ENCODE measurements around the gene ATP11A.

The ATP11A gene

DNA sequence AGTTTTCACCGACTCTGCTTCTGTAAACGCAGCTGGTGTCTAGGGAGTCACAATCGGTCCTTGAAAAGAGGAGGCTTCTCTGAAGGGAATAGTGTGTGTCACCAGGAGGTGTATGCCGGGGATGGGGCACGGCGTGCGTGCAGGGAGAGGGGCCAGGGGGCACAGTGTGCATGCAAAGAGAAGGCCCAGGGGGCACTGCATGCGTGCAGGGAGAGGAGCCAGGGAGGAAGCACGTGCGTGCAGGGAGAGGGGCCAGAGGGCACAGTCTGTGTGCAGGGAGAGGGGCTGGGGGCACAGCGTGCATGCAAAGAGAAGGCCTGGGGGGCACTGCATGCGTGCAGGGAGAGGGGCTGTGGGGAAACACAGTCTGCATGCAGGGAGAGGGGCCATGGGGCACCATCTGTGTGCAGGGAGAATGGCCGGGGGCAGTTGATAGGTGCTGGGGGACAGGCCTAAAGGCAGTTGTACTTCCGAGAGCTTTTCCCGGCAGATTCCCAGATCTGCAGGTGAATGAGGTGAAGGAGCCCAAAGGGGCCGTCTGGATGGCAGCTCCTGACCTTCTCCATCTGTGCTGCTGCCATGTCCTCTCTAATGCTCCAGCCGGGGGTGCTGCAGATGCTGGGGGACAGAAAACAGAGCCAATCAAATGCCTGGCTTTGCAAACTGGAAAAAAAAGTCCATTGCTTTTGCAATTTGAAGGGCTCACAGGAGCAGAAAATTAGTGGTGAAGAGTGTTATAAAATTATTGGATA lies 36.4 kb downstream of the ATP11A start:
- DNase-seq: no peak

DNA sequence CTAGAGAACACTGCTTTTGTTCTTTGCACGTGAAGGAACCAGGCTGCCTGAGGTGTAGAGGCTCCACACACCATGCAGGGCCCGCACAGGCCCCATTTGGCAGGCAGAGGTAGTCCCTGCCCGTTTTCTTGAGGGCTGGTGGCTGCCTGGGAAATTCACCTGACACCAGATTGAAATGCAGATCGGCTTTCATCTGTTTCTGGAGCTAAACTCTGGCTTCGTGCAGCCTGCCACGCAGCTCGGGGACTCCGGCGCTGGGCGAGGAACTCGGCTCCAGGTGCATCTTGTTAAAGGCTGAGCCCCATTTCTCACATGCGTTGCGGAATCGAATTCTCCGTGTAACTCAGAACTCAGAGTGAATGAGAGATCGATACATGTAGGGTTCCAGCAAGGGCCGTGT lies 37.7 kb downstream of the ATP11A start:
- DNase-seq: no peak

- DNase-seq: no peak
These were observed 38.7 kb downstream of the ATP11A start for GRCh38 chr13:112728375-112729126.

DNA sequence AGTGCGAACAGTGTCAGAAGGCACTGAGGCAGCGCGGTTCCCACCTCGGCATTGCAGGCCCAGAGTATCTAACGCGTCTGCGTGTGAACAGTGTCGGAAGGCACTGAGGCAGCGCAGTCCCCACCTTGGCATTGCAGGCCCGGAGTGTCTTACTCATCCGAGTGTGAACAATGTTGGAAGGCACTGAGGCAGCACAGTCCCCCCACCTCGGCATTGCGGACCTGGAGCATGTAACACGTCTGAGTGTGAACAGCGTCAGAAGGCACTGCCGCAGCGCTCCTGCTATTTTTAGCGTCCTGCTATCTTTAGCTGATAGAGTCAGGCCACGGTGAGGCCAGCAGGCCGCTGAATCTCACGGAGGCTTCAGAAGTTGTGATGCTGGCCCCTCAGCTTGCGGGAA lies 39.6 kb downstream of the ATP11A start:
- no peak for DNase-seq

GRCh38 chr13:112730157-112730671 lies 40.4 kb downstream of the ATP11A start:
- no peak for DNase-seq

DNA sequence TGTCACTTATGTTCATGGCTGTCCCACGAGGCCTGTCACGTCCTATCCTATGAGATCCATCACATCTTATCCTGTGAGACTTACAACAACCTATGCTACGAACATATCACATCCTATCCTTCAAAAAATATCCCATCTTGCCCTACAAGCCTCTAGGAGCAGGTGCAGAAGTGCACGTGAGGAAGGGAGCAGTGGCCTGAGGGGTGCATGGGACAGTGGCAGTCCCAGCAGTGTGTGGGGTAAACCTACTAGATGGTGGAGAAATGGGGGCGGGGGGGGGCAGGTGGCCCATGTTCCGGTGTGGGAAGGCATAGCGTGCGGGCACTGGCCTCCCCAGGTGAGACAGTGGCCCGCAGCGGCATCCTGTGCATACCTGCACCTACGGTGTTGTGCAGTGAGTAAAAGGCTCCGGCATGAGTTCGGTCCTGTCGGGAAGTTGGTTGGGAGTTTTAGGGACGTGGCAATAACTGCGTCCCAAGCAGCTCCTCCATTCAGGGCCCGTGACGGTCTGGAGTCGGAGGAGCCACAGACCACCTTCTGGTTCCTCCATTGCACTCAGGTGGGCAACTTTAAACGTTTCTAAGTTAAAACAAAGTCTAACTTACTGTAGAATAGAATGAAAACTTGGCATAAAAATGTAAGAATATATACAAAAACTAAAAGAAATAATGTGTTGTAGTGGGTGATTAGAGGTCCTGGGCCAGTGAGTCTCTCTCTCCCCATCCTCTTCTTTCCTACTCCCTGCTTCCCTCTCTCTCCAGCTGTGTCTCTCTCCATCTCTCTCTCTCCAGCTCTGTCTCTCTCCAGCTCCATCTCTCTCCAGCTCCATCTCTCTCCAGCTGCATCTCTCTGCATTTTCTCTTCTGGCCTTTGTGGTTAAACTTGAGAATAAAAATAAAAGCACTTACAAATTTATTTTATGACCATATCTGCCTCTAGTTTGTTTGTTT lies 42.1 kb downstream of the ATP11A start:
- DNase-seq: no peak

DNA sequence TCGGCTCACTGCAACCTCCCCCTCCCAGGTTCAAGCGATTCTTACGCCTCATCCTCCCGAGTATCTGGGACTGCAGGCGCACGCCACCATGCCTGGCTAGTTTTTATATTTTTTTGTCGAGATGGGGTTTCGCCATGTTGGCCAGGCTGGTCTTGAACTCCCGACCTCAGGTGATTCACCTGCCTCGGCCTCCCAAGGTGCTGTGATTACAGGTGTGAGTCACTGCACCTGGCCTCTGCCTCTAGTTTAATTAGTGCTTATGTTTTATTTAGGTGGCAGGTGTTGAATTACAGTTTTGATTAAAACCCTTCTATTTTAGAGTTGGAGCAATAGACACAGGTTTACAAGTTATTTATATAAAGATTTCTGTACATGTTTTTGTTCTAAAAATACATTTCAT lies 42.8 kb downstream of the ATP11A start:
- DNase-seq: no peak

GRCh38 chr13:112733112-112733511 lies 43.3 kb downstream of the ATP11A start:
- no peak for DNase-seq

GRCh38 chr13:112733661-112734379 lies 44.0 kb downstream of the ATP11A start:
- no peak for DNase-seq

GRCh38 chr13:112734696-112735547 lies 45.1 kb downstream of the ATP11A start:
- DNase-seq: no peak

DNA sequence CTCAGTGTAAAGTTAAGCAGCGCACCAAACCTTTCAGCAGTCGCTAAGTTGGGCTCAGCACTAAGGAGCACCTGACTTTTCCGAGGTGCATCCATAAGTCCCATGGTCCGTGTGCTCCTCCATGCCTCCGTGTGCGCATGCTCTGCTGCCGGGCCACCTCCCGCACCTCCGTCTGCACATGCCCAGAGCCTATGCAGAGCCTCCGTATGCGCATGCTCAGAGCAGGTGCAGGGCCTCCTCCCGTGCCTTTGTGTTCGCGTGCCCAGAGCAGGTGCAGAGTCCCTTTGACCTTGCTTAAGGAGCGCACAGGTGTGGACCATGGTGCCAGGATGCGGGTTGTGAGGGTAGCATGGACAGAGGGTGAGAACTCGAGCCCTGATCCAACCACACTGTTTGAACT lies 46.0 kb downstream of the ATP11A start:
- DNase-seq: no peak

DNA sequence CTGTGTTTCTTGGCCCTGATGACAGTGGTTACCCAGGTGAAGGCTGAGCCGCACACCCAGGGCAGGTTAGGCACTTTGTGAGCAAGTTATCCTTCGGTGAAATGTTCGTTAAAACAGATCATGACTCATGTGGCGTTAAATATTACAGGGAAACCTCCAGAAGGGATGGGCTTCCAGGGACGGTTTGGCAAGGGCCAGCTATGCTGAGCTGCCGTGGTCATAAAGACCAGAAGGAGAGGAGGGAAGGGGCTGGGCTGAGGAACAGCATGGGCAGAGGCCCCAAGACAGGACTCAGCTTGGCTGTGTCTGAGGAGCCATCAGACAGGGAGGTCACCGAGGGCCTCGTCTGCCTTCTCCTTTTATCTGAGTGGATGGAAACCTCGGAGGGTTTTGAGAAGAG lies 47.5 kb downstream of the ATP11A start:
- DNase-seq: no peak

DNA sequence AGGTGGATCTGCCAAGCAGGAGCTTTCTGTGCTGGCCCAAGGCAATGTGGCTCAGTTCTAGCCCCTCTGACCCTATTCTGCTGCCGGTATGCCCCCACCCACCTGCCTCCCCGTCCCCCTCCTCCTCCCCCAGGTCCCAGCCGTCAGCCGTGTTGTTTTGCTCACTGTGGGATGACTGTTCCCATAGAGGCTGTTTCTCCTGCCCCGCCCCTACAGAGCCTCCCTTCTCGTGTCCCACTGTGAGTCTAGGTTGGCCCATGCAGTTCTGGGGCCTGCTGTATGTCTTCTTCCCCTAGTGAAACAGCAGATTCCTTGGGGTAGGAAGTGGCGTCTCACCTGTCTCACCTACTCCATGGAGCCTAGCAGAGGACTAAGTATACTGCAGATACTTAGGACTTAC lies 48.8 kb downstream of the ATP11A start:
- no peak for DNase-seq

DNA sequence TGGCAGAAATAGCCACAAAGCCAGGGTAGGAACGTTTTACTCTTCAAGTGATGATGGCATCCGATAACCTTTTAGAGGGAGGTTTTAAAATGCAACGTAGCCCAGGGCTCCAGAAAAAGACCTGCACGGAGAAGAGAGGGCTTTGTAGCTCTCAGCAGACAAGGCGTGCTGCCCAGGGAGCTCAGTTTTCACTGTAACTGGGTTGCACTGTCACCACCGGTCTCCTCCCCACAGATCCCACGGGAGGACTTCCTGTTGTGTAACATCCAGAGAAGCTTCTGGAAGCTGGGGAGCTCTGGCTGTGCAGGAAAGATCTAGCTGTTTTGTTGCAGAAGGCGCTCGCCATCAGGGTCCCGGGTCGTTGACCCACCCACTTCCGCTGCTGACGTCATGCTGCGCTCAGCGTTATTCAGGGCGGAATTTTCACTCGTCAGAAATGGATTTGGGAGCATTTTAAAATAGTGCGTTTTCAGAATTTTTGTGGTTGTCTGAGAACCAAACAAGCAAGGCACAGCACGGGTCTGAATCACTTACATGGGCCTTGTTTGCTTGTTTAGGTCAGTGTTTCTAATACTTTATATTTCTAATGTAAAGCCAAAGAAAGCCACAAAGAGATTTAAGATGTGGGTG lies 50.8 kb downstream of the ATP11A start:
- no peak for DNase-seq

- DNase-seq: no peak
These were observed 51.4 kb downstream of the ATP11A start for GRCh38 chr13:112741185-112741755.

DNA sequence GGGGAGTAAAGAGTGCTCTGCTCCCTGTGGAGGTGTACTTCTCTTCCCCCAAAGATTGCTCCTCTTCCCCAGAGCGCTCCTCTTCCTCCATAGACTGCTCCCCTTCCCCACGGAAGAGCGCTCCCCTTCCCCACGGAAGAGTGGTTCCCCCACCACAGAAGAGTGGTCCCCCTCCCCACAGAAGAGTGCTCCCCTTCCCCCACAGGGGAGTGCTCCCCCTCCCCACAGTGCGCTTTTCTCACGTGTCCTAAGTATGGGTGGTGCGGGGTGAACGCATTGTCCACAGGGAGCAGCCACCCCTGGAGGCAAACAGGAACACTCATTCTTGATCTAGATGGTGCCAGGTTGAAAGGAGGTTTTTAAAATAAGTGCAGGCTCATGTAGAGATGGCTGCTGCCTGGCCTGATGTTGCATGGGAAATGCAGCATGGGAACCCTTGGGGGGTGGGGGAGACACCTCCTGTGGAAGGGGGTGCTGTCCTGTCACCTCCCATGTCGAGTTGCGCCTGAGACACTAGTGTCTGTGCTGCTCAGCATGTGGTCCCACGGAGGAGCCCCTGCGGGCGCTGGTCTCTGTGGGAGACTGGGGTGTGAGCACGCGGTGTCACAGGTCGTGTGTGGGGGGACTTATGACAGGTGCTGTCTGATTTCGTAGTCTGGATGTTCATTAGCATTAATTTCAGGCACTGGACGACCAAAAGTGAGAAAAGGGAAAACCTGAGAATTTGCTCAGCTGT lies 52.2 kb downstream of the ATP11A start:
- no peak for DNase-seq

DNA sequence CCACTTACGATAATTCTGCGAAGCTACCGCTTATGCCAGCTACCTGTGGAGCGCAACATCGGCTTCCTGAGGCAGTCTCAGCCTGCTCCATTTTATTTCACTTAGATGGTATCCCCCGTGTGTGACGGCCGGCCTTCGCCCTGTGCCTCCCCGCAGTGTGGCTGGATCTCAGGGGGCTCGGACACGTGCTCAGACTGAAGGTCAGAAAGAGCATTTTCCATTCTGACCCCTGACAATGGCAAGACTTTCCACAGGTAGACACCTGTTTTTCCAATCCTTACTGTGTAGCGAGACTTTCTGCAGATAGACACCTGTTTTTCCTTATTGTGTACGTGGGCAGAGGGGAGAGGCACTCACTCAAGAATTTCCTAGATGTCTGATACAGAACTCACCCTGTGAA lies 52.7 kb downstream of the ATP11A start:
- DNase-seq: no peak

DNA sequence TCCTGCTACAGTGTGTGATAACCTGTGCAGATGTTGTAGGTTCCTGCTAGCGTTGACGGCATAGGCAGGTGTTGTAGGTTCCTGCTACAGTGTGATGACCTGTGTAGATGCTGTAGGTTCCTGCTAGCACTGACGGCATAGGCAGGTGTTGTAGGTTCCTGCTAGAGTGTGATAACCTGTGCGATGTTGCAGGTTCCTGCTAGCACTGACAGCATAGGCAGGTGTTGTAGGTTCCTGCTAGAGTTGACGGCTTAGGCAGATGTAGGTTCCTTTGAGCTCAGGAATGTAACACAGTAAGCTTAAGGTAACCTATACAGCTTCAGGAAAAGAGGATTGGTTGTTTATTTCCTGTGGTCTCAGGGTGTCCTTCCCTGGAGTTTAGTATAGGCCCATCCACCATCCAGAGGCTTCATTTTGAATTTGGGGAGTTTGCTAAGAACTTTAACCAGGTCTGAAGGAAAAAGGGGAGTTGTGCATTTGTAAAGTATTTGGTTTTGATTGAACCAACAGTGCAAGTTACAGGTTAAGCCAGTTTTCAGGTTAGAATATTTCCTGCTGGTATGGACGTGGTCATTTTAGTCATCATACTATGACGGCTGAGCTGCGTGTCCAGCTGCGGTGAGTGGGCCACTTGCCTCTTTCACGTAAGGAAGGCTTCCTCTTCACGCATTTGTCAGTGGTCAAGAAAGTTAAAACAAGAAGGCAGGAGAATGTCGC lies 53.8 kb downstream of the ATP11A start:
- DNase-seq: no peak

All from Kasumi-1 (cell line).